ENCODE data around the gene MTCP1. TPM values are rescaled to one million over a fixed set of nuclear protein-coding genes. Genes with fewer than 3 reads are reported as not detected.

Gene MTCP1
- polyA plus RNA-seq, 3 donors: 1.3 to 23.3 (median 14.8) TPM

GRCh38 chrX:155055494-155055893 lies 15.4 kb downstream of the MTCP1 start:
- no peak for DNase-seq
- no peaks in the 10 kb centered on the region for H4K20me1 ChIP-seq (ENCODE audit: insufficient read depth, low read length)
- no peak overlapping the region for H3K9ac ChIP-seq (ENCODE audit: insufficient read depth, low read length, poor library complexity, severe bottlenecking)
- intact Hi-C loops (cut with micrococcal nuclease): loop anchor here in 1 of 2 donors (10.0 kb wide), 1 partner anchor 71 kb away; no protein-coding TSS in a partner anchor
- no peaks in the 10 kb centered on the region for H3K27me3 Mint-ChIP-seq (ENCODE audit: low read depth in 3 of 3)
- H3K4me1 ChIP-seq (ENCODE audit: control insufficient read depth in 1 of 2, insufficient read depth in 2 of 2, low read length in 2 of 2): peaks cover 6% of the 10 kb centered on the region in 2 donors
- peaks cover 24 to 45% of the 10 kb centered on the region in 2 donors for H3K36me3 ChIP-seq (replicated peaks in 1 of 2; ENCODE audit: control insufficient read depth in 1 of 2, insufficient read depth in 2 of 2, low read length in 2 of 2)
- H2AFZ ChIP-seq (ENCODE audit: insufficient read depth, low read depth, low read length, poor library complexity, severe bottlenecking): no peak overlapping the region
- H3K36me3 Mint-ChIP-seq: peaks cover 31 to 42% of the 10 kb centered on the region in 2 donors
- no peak overlapping the region for H3K4me3 ChIP-seq (replicated peaks in 1 of 3; ENCODE audit: low read depth in 2 of 3, low read length in 3 of 3)
- H3K27ac ChIP-seq (ENCODE audit: low read depth in 1 of 2, low read length in 2 of 2): no peak overlapping the region
- no peak overlapping the region for H3K4me3 Mint-ChIP-seq
- no peaks in the 10 kb centered on the region for H3K9me3 Mint-ChIP-seq
- H3K27ac Mint-ChIP-seq: peak overlapping the region in 1 of 7 donors; percentile 32
- WGBS (ENCODE audit: insufficient coverage): no CpG with 5 or more reads among the region's 3 CpGs
- no peak for TF ChIP-seq CTCF (IDR thresholded peaks at IDR 0.05)
- peaks cover 10% of the 10 kb centered on the region for H3K4me1 Mint-ChIP-seq
- no peak overlapping the region for H3K4me2 ChIP-seq (replicated peaks; ENCODE audit: extremely low read depth, low read length, poor library complexity, severe bottlenecking)
- H3K27me3 ChIP-seq (ENCODE audit: control insufficient read depth in 2 of 2, insufficient read depth in 2 of 2, low read length in 2 of 2): no peaks in the 10 kb centered on the region
- H3K9me3 ChIP-seq (replicated peaks in 1 of 2; ENCODE audit: control insufficient read depth in 1 of 2, insufficient read depth in 1 of 2, low read length in 2 of 2): no peaks in the 10 kb centered on the region
- H3K79me2 ChIP-seq (ENCODE audit: insufficient read depth, low read length): no peaks in the 10 kb centered on the region

GRCh38 chrX:155054255-155054654 lies 16.7 kb downstream of the MTCP1 start:
- TF ChIP-seq CTCF (IDR thresholded peaks at IDR 0.05): no peak
- Mint-ChIP-seq H3K4me3 (no peak overlapping the region), H3K27me3 (ENCODE audit: low read depth in 3 of 3) (no peaks in the 10 kb centered on the region), H3K9me3 (no peaks in the 10 kb centered on the region), H3K27ac (no peak overlapping the region), H3K36me3 (peaks cover 33 to 37% of the 10 kb centered on the region in 2 donors), H3K4me1 (peaks cover 10% of the 10 kb centered on the region)
- no peak for DNase-seq
- Histone ChIP-seq H3K27me3 (ENCODE audit: control insufficient read depth in 2 of 2, insufficient read depth in 2 of 2, low read length in 2 of 2) (no peaks in the 10 kb centered on the region), H3K9me3 (replicated peaks in 1 of 2; ENCODE audit: control insufficient read depth in 1 of 2, insufficient read depth in 1 of 2, low read length in 2 of 2) (no peaks in the 10 kb centered on the region), H3K27ac (ENCODE audit: low read depth in 1 of 2, low read length in 2 of 2) (no peak overlapping the region), H3K79me2 (ENCODE audit: insufficient read depth, low read length) (no peaks in the 10 kb centered on the region), H4K20me1 (ENCODE audit: insufficient read depth, low read length) (no peaks in the 10 kb centered on the region), H3K36me3 (replicated peaks in 1 of 2; ENCODE audit: control insufficient read depth in 1 of 2, insufficient read depth in 2 of 2, low read length in 2 of 2) (peaks cover 24 to 35% of the 10 kb centered on the region in 2 donors), H3K4me3 (replicated peaks in 1 of 3; ENCODE audit: low read depth in 2 of 3, low read length in 3 of 3) (no peak overlapping the region), H2AFZ (ENCODE audit: insufficient read depth, low read depth, low read length, poor library complexity, severe bottlenecking) (no peak overlapping the region), H3K4me1 (ENCODE audit: control insufficient read depth in 1 of 2, insufficient read depth in 2 of 2, low read length in 2 of 2) (peaks cover 6% of the 10 kb centered on the region in 2 donors), H3K9ac (ENCODE audit: insufficient read depth, low read length, poor library complexity, severe bottlenecking) (no peak overlapping the region), H3K4me2 (replicated peaks; ENCODE audit: extremely low read depth, low read length, poor library complexity, severe bottlenecking) (no peak overlapping the region)
- no CpG with 5 or more reads among the region's 4 CpGs for WGBS (ENCODE audit: insufficient coverage)
- intact Hi-C loops (cut with micrococcal nuclease): loop anchor here in 1 of 2 donors (10.0 kb wide), 1 partner anchor 69 kb away; no protein-coding TSS in a partner anchor
